ENCODE measurements around the gene COL17A1.

DNA sequence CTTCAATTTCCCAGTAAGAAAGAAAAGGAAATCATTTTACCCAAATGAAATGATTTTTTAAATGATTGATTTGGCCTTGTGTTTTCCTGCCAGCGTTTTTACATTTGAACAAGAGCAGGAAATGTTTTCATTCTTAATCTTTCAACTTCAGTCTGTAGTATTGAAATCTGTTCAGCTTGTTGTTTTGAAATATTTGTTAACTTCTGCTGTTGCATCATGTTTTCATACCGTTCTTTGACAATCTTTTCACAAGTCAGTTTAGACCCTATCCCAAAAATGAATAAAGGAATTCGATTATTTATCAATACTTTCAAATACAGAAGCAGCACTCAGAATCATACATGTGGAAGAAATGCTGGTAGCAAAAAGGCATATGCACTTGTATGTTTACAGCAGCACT, 44.4 kb upstream of the COL17A1 start:
- TF ChIP-seq, protein P1, sequence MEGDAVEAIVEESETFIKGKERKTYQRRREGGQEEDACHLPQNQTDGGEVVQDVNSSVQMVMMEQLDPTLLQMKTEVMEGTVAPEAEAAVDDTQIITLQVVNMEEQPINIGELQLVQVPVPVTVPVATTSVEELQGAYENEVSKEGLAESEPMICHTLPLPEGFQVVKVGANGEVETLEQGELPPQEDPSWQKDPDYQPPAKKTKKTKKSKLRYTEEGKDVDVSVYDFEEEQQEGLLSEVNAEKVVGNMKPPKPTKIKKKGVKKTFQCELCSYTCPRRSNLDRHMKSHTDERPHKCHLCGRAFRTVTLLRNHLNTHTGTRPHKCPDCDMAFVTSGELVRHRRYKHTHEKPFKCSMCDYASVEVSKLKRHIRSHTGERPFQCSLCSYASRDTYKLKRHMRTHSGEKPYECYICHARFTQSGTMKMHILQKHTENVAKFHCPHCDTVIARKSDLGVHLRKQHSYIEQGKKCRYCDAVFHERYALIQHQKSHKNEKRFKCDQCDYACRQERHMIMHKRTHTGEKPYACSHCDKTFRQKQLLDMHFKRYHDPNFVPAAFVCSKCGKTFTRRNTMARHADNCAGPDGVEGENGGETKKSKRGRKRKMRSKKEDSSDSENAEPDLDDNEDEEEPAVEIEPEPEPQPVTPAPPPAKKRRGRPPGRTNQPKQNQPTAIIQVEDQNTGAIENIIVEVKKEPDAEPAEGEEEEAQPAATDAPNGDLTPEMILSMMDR (IDR thresholded peaks at IDR 0.05; ENCODE audit: low read length) = no peak
- no peak for TF ChIP-seq EZH2 (IDR thresholded peaks at IDR 0.05; ENCODE audit: borderline replicate concordance, low read length)
